Activated CD4-positive, alpha-beta T cell treated with anti-CD3 and anti-CD28 coated beads, Interleukin-2, amount 50 U/mL, for 16 hours (primary cell): ENCODE measurements around the gene C9orf50.
A peak's percentile ranks its signal among the peaks of the same experiment; 100 is the strongest.
"Not testable (repeated sequence)": the region's sequence is repeated elsewhere in the genome, so short reads cannot be mapped to it uniquely, and the experiment has no call there.

Experiments
- DNase-seq: peaks from one replicate; pipeline ENCODE4 v3.0.0-alpha.2; 2020

The C9orf50 gene

DNA sequence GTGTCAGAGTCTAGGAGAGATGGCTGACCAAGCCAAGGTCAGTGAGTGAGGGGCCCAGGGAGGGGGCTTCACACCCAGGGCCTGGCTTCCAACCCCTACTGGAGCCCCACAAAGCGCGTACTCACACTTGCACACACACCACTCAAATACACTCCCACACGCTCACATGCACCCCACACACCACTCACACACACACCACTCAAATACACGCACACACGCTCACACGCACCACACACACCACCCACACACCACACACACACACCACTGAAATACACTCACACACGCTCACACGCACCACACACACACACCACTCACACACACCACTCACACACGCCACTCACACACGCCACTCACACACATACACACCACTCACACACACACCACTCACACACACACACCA lies 26.7 kb upstream of the C9orf50 start:
- DNase-seq: no peak

DNA sequence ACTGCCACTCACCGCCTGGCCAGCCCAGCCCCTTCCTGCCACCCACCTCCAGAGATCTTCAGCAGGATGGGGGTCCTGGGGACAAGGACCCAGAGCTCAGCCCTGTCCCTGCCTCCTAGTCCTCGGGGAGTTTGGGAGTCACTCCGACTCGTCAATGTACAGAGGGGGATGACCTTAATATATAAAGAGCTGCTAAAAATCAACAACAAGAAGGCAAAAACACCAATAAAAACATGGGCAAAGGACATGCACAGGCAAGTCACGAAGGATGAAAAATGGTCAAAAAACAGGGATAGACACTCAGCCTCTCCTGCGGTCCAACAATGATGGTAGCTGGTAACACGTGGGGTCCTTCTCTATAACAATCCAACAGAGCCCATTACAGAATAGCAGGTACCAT lies 25.8 kb upstream of the C9orf50 start:
- DNase-seq: no peak

DNA sequence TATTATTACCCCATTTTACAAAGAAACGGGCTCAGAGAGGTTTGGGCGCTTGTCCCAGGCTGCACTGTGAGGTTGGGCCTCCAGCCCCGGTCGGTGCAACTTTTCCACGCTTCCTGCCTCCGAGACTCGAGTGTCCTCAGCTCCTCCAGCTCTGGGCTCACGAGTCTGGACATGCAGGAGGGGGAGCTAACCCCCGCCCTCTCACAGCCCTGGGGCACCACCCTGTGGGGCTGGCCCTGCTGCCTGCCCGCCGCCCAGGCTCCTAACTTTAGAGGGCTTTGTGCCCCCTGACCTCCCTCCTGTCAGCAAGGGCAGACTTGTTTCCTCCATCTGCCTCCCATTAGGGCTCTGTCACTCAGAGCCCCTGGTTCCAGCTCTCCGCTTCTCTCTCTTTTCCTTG lies 25.4 kb upstream of the C9orf50 start:
- no peak for DNase-seq

DNA sequence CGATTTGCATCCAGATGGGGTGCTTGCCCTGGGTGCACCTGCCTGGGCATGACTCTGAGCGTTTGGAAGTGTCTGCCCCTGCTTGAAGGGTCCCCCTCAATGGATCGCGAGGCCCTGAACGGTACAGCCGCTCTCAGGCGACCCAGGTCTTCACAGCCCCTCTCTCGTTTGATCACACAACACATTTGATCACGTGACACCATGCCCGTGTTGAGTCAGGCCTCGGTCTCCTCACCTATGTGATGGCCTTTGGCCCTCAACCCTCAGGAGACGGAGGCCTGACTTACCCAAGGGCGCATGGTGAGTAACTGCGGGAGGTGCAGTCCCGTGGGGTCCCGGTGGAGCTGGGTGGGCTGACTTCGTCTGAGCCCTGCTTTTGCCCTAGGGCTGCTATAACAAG lies 24.0 kb upstream of the C9orf50 start:
- no peak for DNase-seq

DNA sequence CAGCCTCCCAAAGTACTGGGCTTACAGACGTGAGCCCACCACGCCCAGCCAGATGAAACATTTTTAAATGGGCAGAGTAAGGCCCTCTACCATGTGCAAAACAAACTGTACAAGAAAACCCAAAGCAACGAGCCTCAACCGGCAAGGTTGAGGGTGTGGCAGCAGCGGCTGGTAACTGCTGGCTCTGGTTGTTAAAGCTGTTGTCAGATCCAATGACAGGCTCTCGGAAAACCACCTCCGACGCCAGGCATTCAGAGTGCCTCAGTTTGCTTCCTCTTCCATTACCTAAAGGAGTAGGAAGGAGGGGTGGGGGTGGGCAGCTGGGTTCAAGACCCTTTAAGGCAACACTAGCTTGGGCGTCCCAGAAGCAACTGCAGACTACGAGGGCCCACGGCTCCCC lies 23.5 kb upstream of the C9orf50 start:
- DNase-seq: no peak

DNA sequence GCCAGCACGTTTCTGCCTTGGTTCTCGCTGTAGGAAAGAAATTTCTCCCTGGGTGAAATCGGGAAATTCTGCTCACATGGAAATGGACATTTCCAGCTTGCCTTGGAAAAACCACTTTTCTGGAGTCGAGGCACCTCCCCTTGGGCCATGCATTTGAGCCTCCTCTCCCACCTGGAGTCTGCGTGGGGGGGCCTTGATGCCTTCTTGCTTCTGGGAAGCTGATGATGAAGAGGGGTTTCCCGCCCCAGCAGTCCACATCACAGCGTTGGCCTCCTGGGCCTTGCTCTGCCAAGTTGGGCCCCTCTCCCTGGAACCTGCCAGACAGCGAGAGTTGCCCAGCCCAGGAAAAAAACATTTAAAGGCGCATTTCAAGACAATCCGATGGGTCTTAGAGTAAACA lies 22.8 kb upstream of the C9orf50 start:
- no peak for DNase-seq

DNA sequence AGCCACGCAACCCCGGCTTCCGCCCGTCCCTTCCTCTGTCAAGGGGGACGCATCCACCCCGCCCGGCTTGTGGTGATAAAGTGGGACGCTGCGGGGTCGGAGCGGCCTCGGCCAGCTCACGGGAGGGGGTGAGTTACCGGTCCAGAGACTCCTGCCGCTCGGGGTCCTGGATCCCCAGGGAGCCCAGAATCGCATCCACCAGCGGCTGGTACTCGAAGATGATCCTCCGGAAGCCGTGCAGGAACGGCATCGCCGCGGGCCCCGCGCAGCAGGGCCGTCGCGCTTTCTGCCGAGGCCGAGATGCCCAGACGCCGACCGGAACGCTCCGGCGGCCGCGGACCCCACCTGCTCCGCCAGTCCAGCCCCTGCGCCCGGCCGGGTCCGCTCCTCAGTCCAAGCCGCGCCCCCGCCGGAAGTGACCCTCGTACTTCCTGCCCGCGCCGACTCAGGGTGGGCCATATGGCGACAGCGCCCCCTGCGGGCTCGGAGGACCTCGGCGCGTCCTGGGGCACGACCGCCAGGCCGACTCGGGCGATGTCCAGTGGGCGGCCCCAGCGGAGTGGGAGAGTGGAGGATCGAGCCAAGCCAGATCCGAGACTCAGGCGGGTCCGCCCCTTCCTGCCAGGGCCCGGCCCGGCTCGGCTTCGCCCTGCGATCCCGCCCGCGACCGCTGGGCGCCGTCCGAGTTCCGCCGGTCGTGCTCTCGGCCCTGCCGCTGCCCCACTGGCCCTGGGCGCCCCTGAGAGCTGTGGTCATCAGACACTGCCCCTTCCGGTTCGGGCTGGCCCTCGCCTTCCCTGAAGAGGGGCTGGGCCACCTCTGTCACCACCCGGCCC lies 21.1 kb upstream of the C9orf50 start, which contains the start of gene ASB6:
TSS of gene ASB6 (minus strand) at position 402 of the 836 bp plus-strand sequence. CDS start at position 250, 152 bp downstream.
- DNase-seq: peak; percentile 95

DNA sequence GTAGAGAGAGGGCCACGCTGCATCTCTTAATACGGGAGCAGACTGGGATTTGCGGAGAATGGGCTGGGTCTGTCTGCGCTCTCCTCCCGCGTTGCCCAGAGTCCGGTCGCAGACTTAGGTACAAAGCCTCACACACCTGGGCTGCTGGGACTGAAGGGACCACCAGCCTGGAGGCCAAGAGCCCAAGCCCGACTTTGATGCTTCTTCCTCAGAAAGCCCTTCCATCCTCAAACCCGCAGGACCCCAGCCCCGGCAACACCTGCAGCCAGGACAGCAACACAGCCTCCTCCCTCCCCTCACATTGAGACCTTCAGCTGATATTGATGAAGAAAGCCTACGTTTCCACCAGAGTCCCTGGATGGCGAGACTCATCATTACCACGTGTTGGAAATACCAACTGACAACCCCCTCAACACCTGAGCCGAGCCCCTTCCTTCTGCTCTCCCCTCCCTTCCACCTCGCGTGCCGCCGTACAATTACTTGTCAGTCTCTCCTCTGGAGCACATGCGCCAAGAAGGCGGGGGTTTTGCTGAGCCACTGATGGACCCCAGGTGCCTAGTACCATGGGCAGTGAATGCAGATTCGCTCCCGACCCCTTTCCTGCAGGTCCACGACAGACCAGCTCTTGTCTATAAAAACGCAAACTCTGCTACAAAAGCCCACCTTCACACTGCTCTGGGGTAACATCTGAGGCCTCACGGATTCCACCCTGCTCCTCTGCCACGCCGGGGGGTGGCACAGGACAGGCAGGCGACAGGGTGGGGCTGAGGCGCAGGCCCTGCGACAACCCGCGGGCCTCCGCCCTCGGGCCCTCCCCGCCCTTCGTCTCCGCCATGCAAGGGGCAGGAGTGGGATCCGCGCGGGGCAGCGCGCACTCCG lies 20.2 kb upstream of the C9orf50 start:
- no peak for DNase-seq

DNA sequence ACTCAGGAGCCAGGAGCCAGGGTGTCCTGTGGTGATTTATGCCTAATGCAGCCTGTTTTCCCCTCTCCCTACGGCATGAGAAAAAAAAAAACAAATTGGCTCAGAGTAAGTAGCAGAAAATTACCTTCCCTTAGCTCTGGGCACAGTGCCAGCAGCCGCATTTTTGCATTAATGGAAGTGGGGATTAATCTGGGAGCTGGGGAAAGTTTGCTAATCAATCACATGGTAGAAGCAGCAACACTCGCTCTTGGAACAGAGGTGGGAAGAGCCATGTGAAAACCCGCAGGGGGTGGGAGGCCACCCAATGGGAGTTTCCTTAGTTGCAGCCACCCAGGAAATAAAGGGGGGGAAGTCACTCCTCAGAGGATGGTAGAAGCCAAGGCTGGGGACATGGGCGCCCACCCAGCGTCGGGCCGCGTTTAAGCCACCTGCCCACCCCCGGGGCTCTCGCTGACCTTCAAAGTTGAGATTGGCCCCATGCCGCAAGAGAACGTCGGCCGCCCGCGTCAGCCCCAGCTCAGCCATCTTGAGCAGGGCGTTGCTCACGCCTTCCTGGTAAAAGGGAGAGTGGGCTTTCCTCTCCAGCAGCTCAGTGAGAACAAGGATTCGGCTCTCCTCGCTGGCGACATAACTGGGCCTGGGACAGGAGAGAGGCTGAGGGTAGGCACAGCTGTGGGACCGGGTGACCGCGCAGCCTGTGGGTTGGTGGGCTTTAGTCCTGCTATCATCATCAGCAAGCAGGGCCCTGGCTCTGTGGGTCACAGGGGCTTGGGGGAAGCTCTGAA lies 19.4 kb upstream of the C9orf50 start:
- no peak for DNase-seq

DNA sequence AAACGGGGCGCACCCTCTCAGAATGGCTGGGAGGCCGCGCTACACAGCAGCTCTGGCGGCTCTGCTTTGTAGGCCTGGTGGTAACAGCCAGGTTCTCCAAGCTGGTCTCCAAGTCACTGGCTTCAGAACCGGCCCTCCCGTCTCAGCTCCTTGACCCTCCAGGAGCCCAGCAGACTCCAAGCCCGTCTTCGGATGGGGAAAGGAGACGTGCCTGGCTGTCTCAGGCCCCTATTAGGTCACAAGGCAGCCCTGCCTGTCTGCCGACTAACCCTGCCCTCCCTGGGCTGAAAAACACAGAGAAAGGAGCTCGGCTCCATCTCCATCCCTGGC lies 18.8 kb upstream of the C9orf50 start:
- DNase-seq: no peak

DNA sequence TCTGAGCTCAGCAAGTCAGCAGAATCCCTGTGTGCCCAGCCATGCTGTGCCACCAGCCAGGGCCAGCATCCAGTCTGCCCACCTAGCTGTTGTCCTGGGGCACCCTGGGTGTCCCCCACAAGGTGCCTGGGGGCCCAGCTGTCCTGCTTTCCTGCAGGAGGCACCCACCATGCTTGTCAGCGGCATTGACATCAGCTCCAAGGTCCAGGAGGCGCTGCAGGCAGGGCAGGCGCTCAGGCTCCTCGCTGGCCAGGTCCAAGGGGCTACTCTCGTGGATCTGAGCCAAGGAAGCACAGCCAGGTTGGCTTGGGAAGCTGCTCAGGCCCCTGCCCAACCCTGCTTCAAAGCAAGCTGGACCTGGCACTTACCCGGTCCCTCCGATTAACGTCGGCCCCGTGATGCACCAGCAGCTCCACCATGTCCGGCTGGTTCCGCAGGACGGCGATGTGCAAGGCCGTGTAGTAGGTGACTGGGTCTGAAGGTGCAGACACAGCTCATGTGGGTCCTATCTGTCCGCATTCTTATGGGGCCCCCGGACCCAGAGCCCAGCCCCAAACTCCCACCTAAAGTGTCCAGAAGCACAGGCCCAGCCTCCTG lies 18.2 kb upstream of the C9orf50 start:
- no peak for DNase-seq

DNA sequence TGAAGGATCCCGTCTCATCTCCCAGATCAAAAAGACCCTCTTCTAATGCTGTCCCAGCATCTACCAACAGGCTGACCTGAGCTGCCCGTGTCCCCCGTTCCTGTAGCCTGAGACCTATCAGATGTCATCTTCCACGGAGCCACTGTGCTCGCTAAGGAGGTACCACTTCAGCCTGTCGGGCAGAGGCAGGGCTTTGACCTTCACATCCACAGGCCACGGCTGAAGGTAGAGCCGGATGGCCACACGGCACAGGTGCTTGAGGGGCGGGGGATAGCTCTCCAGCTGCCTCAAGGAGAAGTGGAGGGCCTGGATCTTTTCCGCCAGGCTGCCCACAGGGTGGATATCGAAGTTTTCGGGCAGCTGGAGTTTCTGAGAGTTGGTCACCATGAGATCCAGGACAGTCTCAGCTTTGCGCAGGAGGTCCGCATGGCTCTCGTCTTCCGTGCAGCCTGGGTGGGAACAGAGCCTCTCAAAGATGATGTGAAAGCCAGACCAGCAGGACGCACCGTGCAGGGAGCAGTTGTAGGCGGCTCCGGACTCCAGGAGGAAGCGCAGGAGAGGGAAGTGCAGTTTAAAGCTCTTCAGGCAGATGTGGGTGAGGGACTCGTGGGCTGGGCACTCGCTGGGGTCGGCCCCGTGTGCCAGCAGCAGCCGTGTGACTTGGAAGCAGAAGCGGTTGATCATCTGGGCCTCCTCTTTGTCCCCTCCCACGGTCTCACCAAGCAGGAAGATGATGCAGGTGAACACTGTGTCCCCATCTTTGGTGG lies 17.0 kb upstream of the C9orf50 start:
- no peak for DNase-seq

DNA sequence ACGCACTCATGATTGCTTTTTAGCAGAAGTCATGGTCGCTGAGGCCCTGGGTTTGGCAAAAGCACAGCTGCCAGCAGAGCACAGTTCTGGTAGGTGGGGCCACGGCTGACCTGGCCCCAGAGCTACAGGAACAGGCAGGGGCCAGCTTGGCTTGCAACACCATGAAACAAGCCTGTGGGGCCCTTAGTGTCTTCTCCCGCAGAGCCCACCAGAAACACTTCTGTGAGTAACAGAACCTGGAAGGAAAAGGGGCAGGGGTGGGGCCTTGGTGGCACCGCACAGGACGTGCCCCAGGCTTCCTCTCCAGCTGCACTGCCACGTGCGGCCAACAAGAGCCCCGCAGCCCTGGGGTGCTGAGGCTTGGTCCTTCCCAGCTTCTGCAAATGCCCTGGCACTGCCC lies 16.2 kb upstream of the C9orf50 start:
- no peak for DNase-seq

DNA sequence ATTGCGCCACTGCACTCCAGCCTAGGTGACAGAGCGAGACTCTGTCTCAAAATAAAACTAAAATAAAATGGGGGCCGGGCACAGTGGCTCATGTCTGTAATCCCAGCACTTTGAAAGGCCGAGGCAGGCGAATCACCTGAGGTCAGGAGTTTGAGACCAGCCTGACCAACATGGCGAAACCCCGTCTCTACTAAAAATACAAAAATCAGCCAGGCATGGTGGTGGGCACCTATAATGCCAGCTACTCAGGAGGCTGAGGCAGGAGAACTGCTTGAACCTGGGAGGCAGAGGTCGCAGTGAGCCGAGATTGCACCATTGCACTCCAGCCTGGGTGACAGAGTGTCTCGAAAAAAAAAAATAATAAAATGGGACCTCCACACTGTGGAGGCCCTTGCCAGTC lies 15.4 kb upstream of the C9orf50 start:
- not testable (repeated sequence) for DNase-seq

DNA sequence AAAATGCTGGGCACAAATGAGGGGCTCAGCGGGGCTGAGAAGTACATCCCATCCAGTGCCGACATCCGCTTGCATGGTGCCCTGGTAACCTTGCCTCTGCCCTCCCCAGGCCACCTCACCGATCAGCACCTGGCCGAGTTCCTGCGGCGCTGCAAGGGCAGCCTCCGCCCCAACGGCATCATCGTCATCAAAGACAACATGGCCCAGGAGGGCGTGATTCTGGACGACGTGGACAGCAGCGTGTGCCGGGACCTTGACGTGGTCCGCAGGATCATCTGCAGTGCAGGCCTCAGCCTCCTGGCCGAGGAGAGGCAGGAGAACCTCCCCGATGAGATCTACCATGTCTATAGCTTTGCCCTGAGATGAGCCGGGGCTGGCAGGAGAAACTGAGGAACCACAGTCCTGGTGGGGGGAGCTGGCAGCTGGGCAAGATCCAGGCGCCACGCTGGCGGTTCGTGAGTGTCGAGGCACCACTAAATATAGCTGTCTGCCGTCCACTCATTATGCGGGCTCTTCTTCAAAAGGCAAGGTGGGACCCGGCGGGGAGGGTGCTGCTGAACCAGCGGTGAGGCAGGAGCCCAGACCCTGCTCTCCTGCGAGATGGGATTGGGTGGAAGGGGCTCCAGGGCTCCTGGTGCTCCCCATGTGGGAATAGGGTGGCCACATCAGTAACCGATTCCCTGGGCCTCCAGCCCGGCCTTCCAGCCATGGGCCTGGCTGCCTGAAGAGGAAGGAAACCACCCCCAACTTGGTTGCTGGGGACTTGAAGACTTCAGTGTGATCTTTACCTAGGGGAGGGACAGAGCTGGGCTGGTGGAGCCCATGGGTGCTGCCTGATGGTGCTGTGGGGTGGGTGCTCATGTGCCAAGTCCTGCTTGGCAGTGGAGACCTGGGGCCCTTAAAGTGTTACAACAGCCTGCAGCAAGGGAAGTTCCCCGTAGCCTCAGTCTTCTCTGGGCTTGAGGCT lies 14.5 kb upstream of the C9orf50 start:
- no peak for DNase-seq

DNA sequence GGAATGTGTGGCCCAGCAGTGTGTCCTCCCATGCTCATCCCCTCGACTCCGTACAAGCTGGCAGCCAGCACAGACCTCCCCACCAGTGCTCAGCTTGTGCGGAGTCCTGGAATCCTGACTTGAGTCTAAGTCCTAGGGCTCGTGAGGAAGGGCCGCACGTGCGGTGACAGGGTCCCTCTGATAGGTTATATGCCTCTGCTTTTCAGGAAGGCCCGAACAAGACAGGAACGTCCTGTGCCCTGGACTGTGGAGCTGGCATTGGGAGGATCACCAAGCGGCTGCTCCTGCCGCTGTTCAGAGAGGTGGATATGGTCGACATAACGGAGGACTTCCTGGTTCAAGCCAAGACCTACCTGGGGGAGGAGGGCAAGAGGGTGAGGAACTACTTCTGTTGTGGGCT lies 12.9 kb upstream of the C9orf50 start:
- DNase-seq: no peak

DNA sequence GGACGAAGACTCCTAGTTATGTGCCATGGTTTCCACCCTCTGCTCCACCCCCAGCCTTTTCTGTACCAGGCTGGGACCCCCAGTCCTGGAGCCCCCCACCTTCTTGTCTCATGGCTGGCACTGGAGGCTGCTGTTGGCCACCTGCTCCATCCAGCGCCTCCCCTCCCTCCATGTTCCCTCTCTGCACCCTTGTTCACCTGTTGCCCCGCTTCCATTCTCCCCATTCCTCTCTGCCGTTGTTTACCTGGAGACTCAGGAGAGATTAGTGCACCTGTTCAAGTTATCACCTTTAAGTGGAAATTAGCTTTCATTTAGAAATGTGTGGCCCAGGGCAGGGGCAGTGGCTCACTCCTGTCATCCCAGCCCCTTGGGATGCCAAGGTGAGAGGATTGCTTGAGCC lies 12.3 kb upstream of the C9orf50 start:
- DNase-seq: no peak

DNA sequence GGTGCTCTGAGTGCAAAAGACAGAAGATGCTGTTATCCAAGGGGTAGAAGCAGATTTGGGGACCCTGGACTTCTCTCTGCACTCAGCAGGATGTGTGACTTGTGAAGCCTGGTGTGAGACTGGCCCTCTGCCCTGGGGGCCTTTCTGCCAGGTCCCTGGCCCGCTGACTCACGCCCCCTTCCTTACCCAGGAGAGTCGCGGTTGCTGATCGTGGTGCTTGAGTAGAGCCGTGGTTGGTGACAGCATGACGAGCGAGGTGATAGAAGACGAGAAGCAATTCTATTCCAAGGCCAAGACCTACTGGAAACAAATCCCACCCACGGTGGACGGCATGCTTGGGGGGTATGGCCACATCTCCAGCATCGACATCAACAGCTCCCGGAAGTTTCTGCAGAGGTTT lies 11.6 kb upstream of the C9orf50 start:
- DNase-seq: no peak

DNA sequence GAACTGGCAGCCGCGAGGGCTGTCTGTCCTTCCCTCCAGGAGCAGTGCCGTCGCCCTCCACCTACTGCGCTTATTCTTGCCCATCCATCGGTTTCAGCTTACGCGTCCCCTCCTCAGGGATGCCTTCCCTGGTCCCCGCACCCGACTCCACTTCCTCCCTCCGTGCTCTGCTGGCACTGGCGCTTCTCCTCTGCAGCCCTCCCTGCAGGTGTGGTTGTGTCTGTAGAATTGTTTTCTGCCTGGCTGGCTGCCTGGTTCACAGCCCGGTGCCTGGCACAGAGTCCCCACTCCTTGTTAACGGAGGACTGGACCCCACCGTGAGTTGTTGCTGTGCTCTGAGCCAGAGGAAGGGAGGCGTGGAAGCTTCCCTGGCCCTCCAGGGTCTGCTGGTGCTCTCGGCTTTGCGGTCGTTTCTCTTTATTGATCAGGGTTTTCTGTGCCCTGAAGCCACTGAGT lies 10.8 kb upstream of the C9orf50 start:
- no peak for DNase-seq

DNA sequence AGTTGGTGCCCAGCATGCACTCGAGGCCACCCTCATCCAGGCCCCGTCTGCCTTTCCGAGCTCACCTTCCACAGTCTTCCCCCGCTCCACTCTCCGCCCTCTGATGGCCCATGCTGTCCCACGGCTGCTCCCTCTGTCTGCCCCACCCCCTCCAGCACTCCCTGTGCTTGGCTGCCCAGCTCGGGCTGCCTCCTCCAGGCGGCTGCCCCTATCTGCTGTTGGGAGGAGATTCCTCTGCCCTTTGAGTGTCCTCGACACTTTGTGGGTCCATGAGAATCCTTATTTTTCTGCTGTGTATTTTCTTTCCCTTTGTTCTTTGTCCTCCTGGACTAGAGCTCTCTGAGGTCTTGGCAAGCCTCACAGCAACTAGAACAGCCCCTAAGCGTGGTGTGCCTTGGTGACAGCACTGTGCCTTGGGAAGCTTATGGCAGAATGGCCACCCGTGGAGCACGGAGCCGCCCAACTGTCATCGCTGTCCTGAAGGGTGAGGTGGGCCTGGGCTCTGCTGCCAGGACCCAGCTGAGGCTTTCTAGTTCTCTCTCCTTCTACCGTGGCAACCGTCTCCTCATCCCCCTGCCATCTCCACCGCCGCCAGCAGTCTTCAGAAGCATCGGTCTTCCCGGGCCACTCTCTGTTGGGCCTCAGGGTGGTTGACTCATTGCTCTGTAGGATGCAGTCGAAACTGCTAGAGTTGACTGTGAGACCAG lies 10.2 kb upstream of the C9orf50 start:
- no peak for DNase-seq
